ENCODE data around the gene SDK1.

The SDK1 gene

GRCh38 chr7:3882782-3883181 lies 581.7 kb downstream of the SDK1 start:
- TF ChIP-seq CTCF (IDR thresholded peaks at IDR 0.05): no peak
- no peaks in the 10 kb centered on the region for H3K9me3 ChIP-seq
- H3K27ac ChIP-seq: no peak overlapping the region
- no peaks in the 10 kb centered on the region for H3K27me3 ChIP-seq
- no peaks in the 10 kb centered on the region for H3K4me1 ChIP-seq (ENCODE audit: control insufficient read depth in 1 of 2, insufficient read depth in 1 of 2, low read depth in 1 of 2, low read length in 1 of 2)
- H3K4me3 ChIP-seq (ENCODE audit: low read depth in 1 of 2, low read length in 1 of 2): no peak overlapping the region
- no peaks in the 10 kb centered on the region for H3K36me3 ChIP-seq

GRCh38 chr7:3884543-3884942 lies 583.5 kb downstream of the SDK1 start:
- H3K4me3 ChIP-seq (ENCODE audit: low read depth in 1 of 2, low read length in 1 of 2): no peak overlapping the region
- TF ChIP-seq CTCF (IDR thresholded peaks at IDR 0.05): no peak
- H3K27ac ChIP-seq: no peak overlapping the region
- H3K36me3 ChIP-seq: no peaks in the 10 kb centered on the region
- H3K27me3 ChIP-seq: no peaks in the 10 kb centered on the region
- no peaks in the 10 kb centered on the region for H3K4me1 ChIP-seq (ENCODE audit: control insufficient read depth in 1 of 2, insufficient read depth in 1 of 2, low read depth in 1 of 2, low read length in 1 of 2)
- no peaks in the 10 kb centered on the region for H3K9me3 ChIP-seq

GRCh38 chr7:3887096-3887690 lies 586.1 kb downstream of the SDK1 start:
- H3K36me3 ChIP-seq: no peaks in the 10 kb centered on the region
- no peaks in the 10 kb centered on the region for H3K4me1 ChIP-seq (ENCODE audit: control insufficient read depth in 1 of 2, insufficient read depth in 1 of 2, low read depth in 1 of 2, low read length in 1 of 2)
- no peak overlapping the region for H3K4me3 ChIP-seq (ENCODE audit: low read depth in 1 of 2, low read length in 1 of 2)
- peaks cover 2% of the 10 kb centered on the region for H3K27me3 ChIP-seq
- H3K27ac ChIP-seq: no peak overlapping the region
- no peak for TF ChIP-seq CTCF (IDR thresholded peaks at IDR 0.05)
- no peaks in the 10 kb centered on the region for H3K9me3 ChIP-seq

- Histone ChIP-seq H3K36me3 (no peaks in the 10 kb centered on the region), H3K4me1 (ENCODE audit: control insufficient read depth in 1 of 2, insufficient read depth in 1 of 2, low read depth in 1 of 2, low read length in 1 of 2) (peaks cover 0 to 4% of the 10 kb centered on the region in 2 experiments), H3K27ac (no peak overlapping the region), H3K27me3 (peaks cover 11% of the 10 kb centered on the region), H3K9me3 (no peaks in the 10 kb centered on the region), H3K4me3 (ENCODE audit: low read depth in 1 of 2, low read length in 1 of 2) (no peak overlapping the region)
- TF ChIP-seq CTCF (IDR thresholded peaks at IDR 0.05): no peak
Measured at GRCh38 chr7:3888096-3888495, 587.0 kb downstream of the SDK1 start.

GRCh38 chr7:3892157-3892556 lies 591.1 kb downstream of the SDK1 start:
- TF ChIP-seq CTCF (IDR thresholded peaks at IDR 0.05): no peak
- Histone ChIP-seq H3K9me3 (no peaks in the 10 kb centered on the region), H3K27ac (no peak overlapping the region), H3K27me3 (peaks cover 17% of the 10 kb centered on the region), H3K4me3 (ENCODE audit: low read depth in 1 of 2, low read length in 1 of 2) (no peak overlapping the region), H3K36me3 (no peaks in the 10 kb centered on the region), H3K4me1 (ENCODE audit: control insufficient read depth in 1 of 2, insufficient read depth in 1 of 2, low read depth in 1 of 2, low read length in 1 of 2) (peaks cover 0 to 4% of the 10 kb centered on the region in 2 experiments)
